Measurements from ENCODE around the gene UNC13B. TPM values are rescaled to one million over a fixed set of nuclear protein-coding genes. Genes with fewer than 3 reads are reported as not detected.

The UNC13B gene
- total RNA-seq, 1 donor from 2014 or later, result 30.5 TPM

- H3K79me2 ChIP-seq (ENCODE audit: insufficient read depth, low read length), result no peaks in the 10 kb centered on the region
- H3K4me2 ChIP-seq (ENCODE audit: low read length), result no peak overlapping the region
- no peak overlapping the region for H3K9ac ChIP-seq (ENCODE audit: low read length)
- no peaks in the 10 kb centered on the region for H3K4me1 ChIP-seq (ENCODE audit: insufficient read depth, low read length)
- H3K27ac ChIP-seq (ENCODE audit: low read depth, low read length), result no peak overlapping the region
- no peaks in the 10 kb centered on the region for H3K9me3 Mint-ChIP-seq (ENCODE audit: unreplicated experiment)
- no peak overlapping the region for H3K27ac Mint-ChIP-seq (ENCODE audit: unreplicated experiment)
- no peaks in the 10 kb centered on the region for H4K20me1 ChIP-seq (ENCODE audit: insufficient read depth, low read length)
- DNase-seq (ENCODE audit: low read depth) (no peak), FAIRE-seq (no peak)
- no peaks in the 10 kb centered on the region for H3K4me1 Mint-ChIP-seq (ENCODE audit: low read depth, unreplicated experiment)
- no peak for TF ChIP-seq EZH2 (IDR thresholded peaks at IDR 0.05; ENCODE audit: insufficient read depth, low read length)
- H3K27me3 Mint-ChIP-seq (ENCODE audit: low read depth, unreplicated experiment), result no peaks in the 10 kb centered on the region
- H3K36me3 ChIP-seq (ENCODE audit: insufficient read depth, low read length), result no peaks in the 10 kb centered on the region
- no peaks in the 10 kb centered on the region for H3K27me3 ChIP-seq (ENCODE audit: insufficient read depth, low read length)
- no peak overlapping the region for H2AFZ ChIP-seq (ENCODE audit: low read depth, low read length)
- no peak overlapping the region for H3K4me3 Mint-ChIP-seq (ENCODE audit: unreplicated experiment)
- no peaks in the 10 kb centered on the region for H3K36me3 Mint-ChIP-seq (ENCODE audit: low read depth, unreplicated experiment)
- H3K4me3 ChIP-seq (ENCODE audit: insufficient read depth, low read depth, low read length), result no peak overlapping the region
- H3K9me3 ChIP-seq (ENCODE audit: insufficient read depth, low read depth, low read length), result no peaks in the 10 kb centered on the region
Measured at GRCh38 chr9:35257986-35258659, 96.3 kb downstream of the UNC13B start.

GRCh38 chr9:35258660-35259474, 97.1 kb downstream of the UNC13B start:
- no peaks in the 10 kb centered on the region for H3K9me3 Mint-ChIP-seq (ENCODE audit: unreplicated experiment)
- Histone ChIP-seq H4K20me1 (ENCODE audit: insufficient read depth, low read length) (no peaks in the 10 kb centered on the region), H3K4me1 (ENCODE audit: insufficient read depth, low read length) (no peaks in the 10 kb centered on the region), H3K9me3 (ENCODE audit: insufficient read depth, low read depth, low read length) (no peaks in the 10 kb centered on the region), H3K9ac (ENCODE audit: low read length) (no peak overlapping the region), H2AFZ (ENCODE audit: low read depth, low read length) (no peak overlapping the region), H3K4me3 (ENCODE audit: insufficient read depth, low read depth, low read length) (no peak overlapping the region), H3K27me3 (ENCODE audit: insufficient read depth, low read length) (no peaks in the 10 kb centered on the region), H3K27ac (ENCODE audit: low read depth, low read length) (no peak overlapping the region), H3K79me2 (ENCODE audit: insufficient read depth, low read length) (no peaks in the 10 kb centered on the region), H3K36me3 (ENCODE audit: insufficient read depth, low read length) (no peaks in the 10 kb centered on the region), H3K4me2 (ENCODE audit: low read length) (no peak overlapping the region)
- DNase-seq (ENCODE audit: low read depth) (peak; percentile 44), FAIRE-seq (no peak)
- H3K27me3 Mint-ChIP-seq (ENCODE audit: low read depth, unreplicated experiment), result no peaks in the 10 kb centered on the region
- no peaks in the 10 kb centered on the region for H3K36me3 Mint-ChIP-seq (ENCODE audit: low read depth, unreplicated experiment)
- H3K27ac Mint-ChIP-seq (ENCODE audit: unreplicated experiment), result no peak overlapping the region
- H3K4me3 Mint-ChIP-seq (ENCODE audit: unreplicated experiment), result no peak overlapping the region
- TF ChIP-seq EZH2 (IDR thresholded peaks at IDR 0.05; ENCODE audit: insufficient read depth, low read length), result no peak
- peak; percentile 72 for TF ChIP-seq CTCF (IDR thresholded peaks at IDR 0.05; ENCODE audit: insufficient read depth, low read depth, low read length)
- H3K4me1 Mint-ChIP-seq (ENCODE audit: low read depth, unreplicated experiment), result no peaks in the 10 kb centered on the region

- Mint-ChIP-seq H3K27ac (ENCODE audit: unreplicated experiment) (no peak overlapping the region), H3K4me3 (ENCODE audit: unreplicated experiment) (no peak overlapping the region), H3K27me3 (ENCODE audit: low read depth, unreplicated experiment) (no peaks in the 10 kb centered on the region), H3K4me1 (ENCODE audit: low read depth, unreplicated experiment) (no peaks in the 10 kb centered on the region), H3K36me3 (ENCODE audit: low read depth, unreplicated experiment) (no peaks in the 10 kb centered on the region), H3K9me3 (ENCODE audit: unreplicated experiment) (no peaks in the 10 kb centered on the region)
- Histone ChIP-seq H3K27ac (ENCODE audit: low read depth, low read length) (no peak overlapping the region), H3K9ac (ENCODE audit: low read length) (no peak overlapping the region), H3K79me2 (ENCODE audit: insufficient read depth, low read length) (no peaks in the 10 kb centered on the region), H3K4me2 (ENCODE audit: low read length) (no peak overlapping the region), H3K27me3 (ENCODE audit: insufficient read depth, low read length) (no peaks in the 10 kb centered on the region), H3K9me3 (ENCODE audit: insufficient read depth, low read depth, low read length) (no peaks in the 10 kb centered on the region), H4K20me1 (ENCODE audit: insufficient read depth, low read length) (no peaks in the 10 kb centered on the region), H3K4me3 (ENCODE audit: insufficient read depth, low read depth, low read length) (no peak overlapping the region), H3K36me3 (ENCODE audit: insufficient read depth, low read length) (no peaks in the 10 kb centered on the region), H3K4me1 (ENCODE audit: insufficient read depth, low read length) (no peaks in the 10 kb centered on the region), H2AFZ (ENCODE audit: low read depth, low read length) (no peak overlapping the region)
- FAIRE-seq, result no peak
- no peak for DNase-seq (ENCODE audit: low read depth)
- TF ChIP-seq CTCF (IDR thresholded peaks at IDR 0.05; ENCODE audit: insufficient read depth, low read depth, low read length) (no peak), EZH2 (IDR thresholded peaks at IDR 0.05; ENCODE audit: insufficient read depth, low read length) (no peak)
Measured at GRCh38 chr9:35260186-35260585, 98.4 kb downstream of the UNC13B start.

Data from astrocyte (in vitro differentiated cells and primary cell).